ENCODE data around the gene PNKD. TPM values are rescaled to one million over a fixed set of nuclear protein-coding genes. Genes with fewer than 3 reads are reported as not detected.

Gene PNKD
- total RNA-seq, 1 experiment from 2014 or later = 25.5 TPM

- DNase-seq (ENCODE audit: low read depth, low spot score) = no peak
- in situ Hi-C loops (cut with HindIII; ENCODE audit: low pct_unique_long_range_greater_than_20kb, low sequenced_read_pairs) = no loop called here
Measured at GRCh38 chr2:218344090-218344754, 73.9 kb downstream of the PNKD start.

GRCh38 chr2:218344755-218345417, 74.6 kb downstream of the PNKD start:
- in situ Hi-C loops (cut with HindIII; ENCODE audit: low pct_unique_long_range_greater_than_20kb, low sequenced_read_pairs) = no loop called here

GRCh38 chr2:218345491-218346236, 75.3 kb downstream of the PNKD start:
- no peak for DNase-seq (ENCODE audit: low read depth, low spot score)
- in situ Hi-C loops (cut with HindIII; ENCODE audit: low pct_unique_long_range_greater_than_20kb, low sequenced_read_pairs) = no loop called here

More at GRCh38 chr2:218344755-218345417, 74.6 kb downstream of the PNKD start:
- no peak for DNase-seq (ENCODE audit: low read depth, low spot score)

DNA sequence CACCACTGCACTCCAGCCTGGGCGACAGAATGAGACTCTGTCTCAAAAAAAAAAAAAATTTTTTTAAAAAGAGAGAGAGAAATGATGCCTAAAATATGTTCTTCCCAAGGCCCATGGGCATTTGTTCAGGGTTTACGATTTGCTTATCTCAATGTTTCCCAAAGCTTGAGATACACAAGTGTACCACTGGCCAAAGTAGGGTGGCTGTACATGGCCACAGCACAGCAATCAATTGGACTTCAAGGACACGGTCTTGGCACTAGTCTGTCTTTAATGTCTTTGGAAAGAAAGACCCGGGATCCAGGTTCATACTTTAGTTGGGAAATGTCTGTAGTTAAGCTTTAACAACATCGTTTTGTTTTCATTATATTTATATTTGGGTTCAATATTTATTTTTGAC, 76.9 kb downstream of the PNKD start:
- no peak for DNase-seq (ENCODE audit: low read depth, low spot score)
- in situ Hi-C loops (cut with HindIII; ENCODE audit: low pct_unique_long_range_greater_than_20kb, low sequenced_read_pairs) = no loop called here

- DNase-seq (ENCODE audit: low read depth, low spot score) = no peak
- in situ Hi-C loops (cut with HindIII; ENCODE audit: low pct_unique_long_range_greater_than_20kb, low sequenced_read_pairs) = no loop called here
Measured at GRCh38 chr2:218354045-218354444, 83.7 kb downstream of the PNKD start.

DNA sequence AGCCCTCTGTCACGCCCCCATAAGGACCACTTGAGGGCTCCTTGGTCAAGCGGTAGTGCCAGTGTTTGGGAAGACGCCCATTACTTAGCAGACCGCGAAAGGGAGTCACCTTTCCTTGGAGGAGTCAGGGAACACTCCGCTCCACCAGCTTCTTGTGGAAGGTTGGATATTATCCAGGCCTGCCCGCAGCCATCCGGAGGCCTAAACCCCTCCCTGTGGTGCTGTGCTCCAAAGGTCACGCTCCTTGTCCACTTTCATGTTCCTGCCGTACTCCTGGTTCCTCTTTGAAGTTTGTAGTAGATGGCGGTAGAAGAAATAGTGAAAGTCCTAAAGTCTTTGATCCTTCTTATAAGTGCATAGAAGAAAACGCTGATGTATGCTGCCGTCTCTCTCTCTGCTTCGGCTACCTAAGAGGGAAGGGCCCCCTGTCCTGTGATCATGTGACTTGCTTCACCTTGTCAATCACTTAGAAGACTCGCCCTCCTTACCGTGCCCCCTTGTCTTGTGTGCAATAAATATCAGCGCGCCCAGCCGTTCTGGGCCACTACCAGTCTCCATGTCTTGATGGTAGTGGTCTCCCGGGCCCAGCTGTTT, 84.6 kb downstream of the PNKD start:
- in situ Hi-C loops (cut with HindIII; ENCODE audit: low pct_unique_long_range_greater_than_20kb, low sequenced_read_pairs) = no loop called here

GRCh38 chr2:218357236-218358177, 87.2 kb downstream of the PNKD start:
- in situ Hi-C loops (cut with HindIII; ENCODE audit: low pct_unique_long_range_greater_than_20kb, low sequenced_read_pairs) = no loop called here
- DNase-seq (ENCODE audit: low read depth, low spot score) = no peak

More for the DNA sequence above, 84.6 kb downstream of the PNKD start:
- no peak for DNase-seq (ENCODE audit: low read depth, low spot score)

GRCh38 chr2:218360453-218360852, 90.1 kb downstream of the PNKD start:
- DNase-seq (ENCODE audit: low read depth, low spot score) = no peak
- in situ Hi-C loops (cut with HindIII; ENCODE audit: low pct_unique_long_range_greater_than_20kb, low sequenced_read_pairs) = no loop called here

DNA sequence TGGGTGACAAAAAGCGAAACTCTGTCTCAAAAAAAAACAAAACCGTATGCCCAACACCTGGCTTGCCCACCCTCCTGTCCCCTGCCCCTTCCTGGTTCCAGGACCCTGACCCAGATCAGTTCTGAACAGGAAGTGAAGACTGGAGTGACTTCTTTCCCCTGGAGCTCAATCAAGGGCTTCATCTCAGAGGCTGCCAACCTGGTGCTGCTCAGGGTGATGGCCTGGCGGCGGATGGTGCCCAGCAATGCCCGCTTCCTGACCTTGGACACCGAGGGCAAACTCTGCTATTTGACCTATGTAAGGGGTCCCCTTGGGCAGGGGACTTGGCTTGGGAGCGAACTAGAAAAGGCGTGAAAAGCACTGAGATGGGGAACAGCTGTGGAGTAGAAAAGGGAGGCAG, 92.3 kb downstream of the PNKD start:
- no peak for DNase-seq (ENCODE audit: low read depth, low spot score)
- in situ Hi-C loops (cut with HindIII; ENCODE audit: low pct_unique_long_range_greater_than_20kb, low sequenced_read_pairs) = no loop called here

- DNase-seq (ENCODE audit: low read depth, low spot score) = no peak
- in situ Hi-C loops (cut with HindIII; ENCODE audit: low pct_unique_long_range_greater_than_20kb, low sequenced_read_pairs) = no loop called here
Measured at GRCh38 chr2:218363736-218364135, 93.4 kb downstream of the PNKD start.

DNA sequence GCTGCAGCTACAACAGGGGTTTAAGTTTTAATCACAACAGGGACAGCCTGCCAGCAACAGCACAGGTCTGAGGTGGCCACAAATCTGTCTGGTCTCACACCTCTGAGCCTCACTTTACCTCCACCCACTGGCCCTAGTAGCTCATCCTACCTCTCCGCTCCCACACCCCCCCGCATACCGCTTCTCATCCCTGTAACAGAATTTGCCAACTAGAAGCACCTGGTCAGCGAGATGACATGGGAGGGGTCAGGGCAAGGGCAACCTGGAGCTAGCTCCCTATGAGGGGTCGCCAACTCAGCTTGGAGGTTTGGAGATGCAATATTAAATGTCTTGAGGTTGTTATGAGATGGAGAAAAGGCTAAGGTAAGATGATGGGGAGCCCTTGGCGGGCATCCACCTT, 93.9 kb downstream of the PNKD start:
- DNase-seq (ENCODE audit: low read depth, low spot score) = no peak
- in situ Hi-C loops (cut with HindIII; ENCODE audit: low pct_unique_long_range_greater_than_20kb, low sequenced_read_pairs) = no loop called here

DNA sequence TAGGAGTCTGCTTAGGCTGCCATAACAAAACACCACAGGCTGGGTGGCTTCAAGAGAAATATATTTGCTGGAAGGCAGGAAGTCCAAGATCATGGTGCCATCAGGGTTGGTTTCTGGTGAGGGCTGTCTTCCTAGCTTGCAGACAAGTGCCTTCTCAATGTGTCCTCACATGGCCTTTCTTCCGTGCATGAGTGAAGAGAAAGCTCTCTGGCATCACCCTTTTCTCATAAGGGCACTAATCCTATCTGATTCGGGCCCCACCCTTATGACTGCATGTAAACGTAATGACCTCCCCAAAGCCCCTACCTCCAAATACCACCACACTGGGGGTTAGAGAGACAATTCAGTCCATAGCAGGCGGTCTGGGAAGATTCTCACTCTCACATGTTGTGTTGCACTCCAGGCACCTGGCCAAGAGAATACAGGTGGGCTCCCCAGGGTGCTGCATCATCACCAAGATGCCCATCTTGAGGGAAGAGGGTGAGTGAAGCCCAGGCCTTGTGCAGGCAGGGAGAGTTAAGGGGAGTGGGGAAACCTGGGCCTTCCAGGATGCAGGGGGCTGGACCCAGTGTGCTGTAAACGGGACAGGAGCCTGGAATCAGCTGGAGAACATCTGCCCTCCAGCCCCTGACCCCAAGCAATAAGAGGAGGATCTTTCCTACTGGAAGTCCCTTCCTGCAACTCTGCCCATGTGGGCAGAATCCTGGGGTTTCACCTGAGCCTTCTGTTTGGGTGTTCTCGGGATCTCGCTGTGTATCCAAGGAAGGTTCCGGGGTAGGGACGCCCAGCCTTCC, 96.5 kb downstream of the PNKD start:
- DNase-seq (ENCODE audit: low read depth, low spot score) = no peak
- in situ Hi-C loops (cut with HindIII; ENCODE audit: low pct_unique_long_range_greater_than_20kb, low sequenced_read_pairs) = no loop called here

GRCh38 chr2:218367415-218368149, 97.3 kb downstream of the PNKD start:
- in situ Hi-C loops (cut with HindIII; ENCODE audit: low pct_unique_long_range_greater_than_20kb, low sequenced_read_pairs) = no loop called here
- peak; percentile 32 for DNase-seq (ENCODE audit: low read depth, low spot score)

- in situ Hi-C loops (cut with HindIII; ENCODE audit: low pct_unique_long_range_greater_than_20kb, low sequenced_read_pairs) = no loop called here
- no peak for DNase-seq (ENCODE audit: low read depth, low spot score)
Measured at GRCh38 chr2:218368150-218368528, 97.8 kb downstream of the PNKD start.

DNA sequence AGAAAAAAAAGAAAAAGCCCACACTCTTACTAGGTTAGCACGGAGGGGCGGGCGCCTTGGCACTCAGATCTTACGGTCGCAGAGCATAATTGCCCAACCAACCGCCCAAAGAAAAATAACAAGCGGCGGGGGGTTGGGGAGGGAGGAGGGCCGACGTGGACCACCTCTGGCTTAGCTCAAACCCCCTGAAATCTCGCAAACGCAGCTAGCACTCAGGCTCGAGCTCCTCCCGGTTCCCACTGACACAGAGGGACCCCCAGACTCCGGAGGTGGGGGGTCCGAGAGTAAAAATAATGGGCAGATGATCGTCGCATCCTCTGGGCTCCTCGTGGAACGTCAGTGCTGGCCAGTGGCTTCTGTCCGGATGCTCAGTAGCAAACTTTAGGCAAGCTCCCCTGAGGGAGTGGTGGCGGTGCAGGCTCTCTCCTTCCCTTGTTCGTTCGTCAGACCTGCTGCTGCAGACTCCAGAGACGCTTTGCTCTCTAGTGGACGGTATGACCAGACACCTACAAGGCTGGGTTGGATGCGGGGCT, 98.4 kb downstream of the PNKD start:
- no peak for DNase-seq (ENCODE audit: low read depth, low spot score)
- in situ Hi-C loops (cut with HindIII; ENCODE audit: low pct_unique_long_range_greater_than_20kb, low sequenced_read_pairs) = no loop called here

- in situ Hi-C loops (cut with HindIII; ENCODE audit: low pct_unique_long_range_greater_than_20kb, low sequenced_read_pairs) = no loop called here
Measured at GRCh38 chr2:218369330-218369729, 99.0 kb downstream of the PNKD start.

More at GRCh38 chr2:218369330-218369729, 99.0 kb downstream of the PNKD start:
- DNase-seq (ENCODE audit: low read depth, low spot score) = no peak

All from SK-MEL-5 (cell line).